SH-SY5Y (cell line): Measurements from ENCODE around the gene LGI2.

Source experiments
- GATA2 ChIP-seq: IDR thresholded peaks from 2 replicates; pipeline ENCODE4 v1.6.1; 2011; ENCODE audit warnings: mild to moderate bottlenecking, low read depth, low read length
- GATA3 ChIP-seq: IDR thresholded peaks from 2 replicates; pipeline ENCODE4 v1.6.1; 2011; ENCODE audit warnings: low read depth, mild to moderate bottlenecking, low read length, moderate library complexity

DNA sequence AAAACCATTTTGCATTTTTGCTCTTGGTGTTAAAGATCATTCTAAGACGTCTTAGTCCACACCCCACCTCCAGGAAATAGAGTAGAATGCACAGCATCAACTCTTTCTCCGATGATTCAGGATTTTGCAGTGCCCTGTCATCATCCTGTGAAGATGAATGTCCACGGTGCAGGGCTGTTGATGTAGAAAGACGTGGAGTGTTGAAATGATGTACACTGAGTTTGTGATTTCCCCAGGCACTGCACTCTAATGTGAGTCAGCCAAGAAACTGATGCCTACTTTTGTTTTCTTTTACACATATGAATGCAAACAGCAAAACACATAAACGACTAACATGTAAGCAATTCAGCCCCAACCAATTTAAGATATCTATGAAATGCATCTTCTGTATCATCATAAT is 10.5 kb downstream of the LGI2 start:
- TF ChIP-seq GATA2, result no peak
- no peak for TF ChIP-seq GATA3
